ENCODE data around the gene TRPV4.
"Not testable (repeated sequence)": the region's sequence is repeated elsewhere in the genome, so short reads cannot be mapped to it uniquely, and the experiment has no call there.

TRPV4 gene

GRCh38 chr12:109860977-109861376 lies 27.8 kb upstream of the TRPV4 start:
- DNase-seq (ENCODE audit: low spot score) = no peak

- no peak for DNase-seq (ENCODE audit: low spot score)
Measured at GRCh38 chr12:109858764-109859163, 25.6 kb upstream of the TRPV4 start.

GRCh38 chr12:109857715-109858114 lies 24.5 kb upstream of the TRPV4 start:
- DNase-seq (ENCODE audit: low spot score) = no peak

GRCh38 chr12:109855377-109855776 lies 22.2 kb upstream of the TRPV4 start:
- DNase-seq (ENCODE audit: low spot score) = no peak

GRCh38 chr12:109850518-109850917 lies 17.3 kb upstream of the TRPV4 start:
- not testable (repeated sequence) for DNase-seq (ENCODE audit: low spot score)

GRCh38 chr12:109847142-109847735 lies 14.0 kb upstream of the TRPV4 start:
- no peak for DNase-seq (ENCODE audit: low spot score)

- no peak for DNase-seq (ENCODE audit: low spot score)
Measured at GRCh38 chr12:109845824-109846205, 12.6 kb upstream of the TRPV4 start.

- DNase-seq (ENCODE audit: low spot score) = peak; percentile 92
Measured at GRCh38 chr12:109844983-109845823, 12.0 kb upstream of the TRPV4 start.

- no peak for DNase-seq (ENCODE audit: low spot score)
Measured at GRCh38 chr12:109844091-109844490, 10.9 kb upstream of the TRPV4 start.

GRCh38 chr12:109842021-109842420 lies 8.8 kb upstream of the TRPV4 start:
- no peak for DNase-seq (ENCODE audit: low spot score)

GRCh38 chr12:109841356-109841755 lies 8.2 kb upstream of the TRPV4 start:
- DNase-seq (ENCODE audit: low spot score) = no peak

GRCh38 chr12:109840305-109841074 lies 7.3 kb upstream of the TRPV4 start:
- DNase-seq (ENCODE audit: low spot score) = no peak

- DNase-seq (ENCODE audit: low spot score) = no peak
Measured at GRCh38 chr12:109839444-109839843, 6.2 kb upstream of the TRPV4 start.

GRCh38 chr12:109836916-109837315 lies 3.7 kb upstream of the TRPV4 start:
- DNase-seq (ENCODE audit: low spot score) = no peak

GRCh38 chr12:109835827-109836226 lies 2.6 kb upstream of the TRPV4 start:
- no peak for DNase-seq (ENCODE audit: low spot score)

GRCh38 chr12:109832541-109833306 lies 474 bp downstream of the TRPV4 start:
- no peak for DNase-seq (ENCODE audit: low spot score)

- DNase-seq (ENCODE audit: low spot score) = no peak
Measured at GRCh38 chr12:109831929-109832328, 1.3 kb downstream of the TRPV4 start.

- no peak for DNase-seq (ENCODE audit: low spot score)
Measured at GRCh38 chr12:109831365-109831764, 1.8 kb downstream of the TRPV4 start.

- no peak for DNase-seq (ENCODE audit: low spot score)
Measured at GRCh38 chr12:109830718-109831117, 2.5 kb downstream of the TRPV4 start.

GRCh38 chr12:109830267-109830666 lies 2.9 kb downstream of the TRPV4 start:
- DNase-seq (ENCODE audit: low spot score) = no peak

- DNase-seq (ENCODE audit: low spot score) = no peak
Measured at GRCh38 chr12:109829667-109830066, 3.5 kb downstream of the TRPV4 start.

All from activated CD4-positive, alpha-beta T cell treated with anti-CD3 and anti-CD28 coated beads, Interleukin-2, Interleukin-4, amounts not matched to agents 100 ng/mL and 50 ng/mL, durations not matched to agents 16 hours and 8 hours (primary cell).